Central memory CD4-positive, alpha-beta T cell (primary cell): ENCODE data around the gene MUC5AC.

Experiments
- DNase-seq: peaks from one replicate; pipeline ENCODE4 v3.0.0; 2022

Gene MUC5AC

DNA sequence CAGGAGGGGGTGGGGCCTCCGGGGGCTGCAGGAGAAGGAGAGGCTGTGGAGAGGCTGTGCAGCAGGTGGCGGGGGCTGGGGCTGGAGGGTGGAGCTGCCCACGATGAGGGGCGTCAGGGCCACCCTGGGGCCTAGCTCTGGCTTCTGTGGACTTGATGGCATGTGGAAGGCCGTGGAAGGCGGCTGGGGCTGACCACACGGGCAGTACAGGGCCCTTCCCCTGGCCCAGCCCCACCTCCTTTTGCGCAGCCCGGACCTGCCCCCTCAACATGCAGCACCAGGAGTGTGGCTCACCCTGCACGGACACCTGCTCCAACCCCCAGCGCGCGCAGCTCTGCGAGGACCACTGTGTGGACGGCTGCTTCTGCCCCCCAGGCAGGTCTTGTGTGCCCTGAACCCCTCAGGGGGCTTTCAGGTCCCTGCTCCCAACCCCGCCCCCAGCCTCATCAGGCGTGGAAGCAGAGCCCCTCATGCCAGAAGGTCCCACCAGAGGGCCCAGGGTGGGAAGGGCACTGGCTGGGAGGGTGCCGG, 71.2 kb downstream of the MUC5AC start:
- no peak for DNase-seq

DNA sequence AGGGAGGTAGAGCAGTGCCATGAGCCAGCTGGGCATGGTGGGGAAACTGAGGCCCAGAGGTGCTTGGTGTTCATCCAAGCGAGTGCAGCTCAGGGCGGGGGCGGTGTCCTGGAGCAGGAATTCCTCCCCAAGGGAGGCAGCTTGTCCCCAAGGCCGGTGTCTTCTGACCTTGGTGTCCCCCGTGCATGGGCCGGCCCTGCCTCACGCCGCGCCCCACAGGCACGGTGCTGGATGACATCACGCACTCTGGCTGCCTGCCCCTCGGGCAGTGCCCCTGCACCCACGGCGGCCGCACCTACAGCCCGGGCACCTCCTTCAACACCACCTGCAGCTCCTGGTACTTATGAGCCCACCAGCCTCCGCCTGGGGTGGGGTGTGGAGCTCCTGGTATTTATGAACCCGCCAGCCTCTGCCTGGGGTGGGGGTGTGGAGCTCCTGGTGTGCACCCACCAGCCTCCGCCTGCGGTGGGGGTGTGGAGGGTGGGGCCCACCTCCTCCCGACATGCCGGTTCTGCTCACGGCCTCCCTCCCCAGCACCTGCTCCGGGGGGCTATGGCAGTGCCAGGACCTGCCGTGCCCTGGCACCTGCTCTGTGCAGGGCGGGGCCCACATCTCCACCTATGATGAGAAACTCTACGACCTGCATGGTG, 71.8 kb downstream of the MUC5AC start:
- no peak for DNase-seq

DNA sequence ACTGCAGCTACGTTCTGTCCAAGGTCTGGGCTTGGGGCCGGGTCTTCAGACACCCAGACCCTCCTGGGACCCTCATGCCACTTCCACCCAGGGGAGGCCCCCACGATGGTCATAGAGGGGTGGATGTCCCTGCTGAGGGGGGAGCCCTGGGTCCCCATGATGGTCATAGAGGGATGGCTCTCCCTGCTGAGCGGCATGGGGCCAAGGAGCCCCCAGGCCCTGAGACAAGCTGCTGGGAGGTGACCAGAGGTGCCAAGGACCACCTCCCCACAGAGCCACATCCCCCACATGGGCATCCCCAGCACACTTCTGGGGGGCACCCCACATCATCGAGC, 72.3 kb downstream of the MUC5AC start:
- DNase-seq: no peak

- no peak for DNase-seq
Observed at GRCh38 chr11:1230456-1231395, 73.0 kb downstream of the MUC5AC start.

GRCh38 chr11:1231396-1232020, 73.8 kb downstream of the MUC5AC start:
- no peak for DNase-seq

DNA sequence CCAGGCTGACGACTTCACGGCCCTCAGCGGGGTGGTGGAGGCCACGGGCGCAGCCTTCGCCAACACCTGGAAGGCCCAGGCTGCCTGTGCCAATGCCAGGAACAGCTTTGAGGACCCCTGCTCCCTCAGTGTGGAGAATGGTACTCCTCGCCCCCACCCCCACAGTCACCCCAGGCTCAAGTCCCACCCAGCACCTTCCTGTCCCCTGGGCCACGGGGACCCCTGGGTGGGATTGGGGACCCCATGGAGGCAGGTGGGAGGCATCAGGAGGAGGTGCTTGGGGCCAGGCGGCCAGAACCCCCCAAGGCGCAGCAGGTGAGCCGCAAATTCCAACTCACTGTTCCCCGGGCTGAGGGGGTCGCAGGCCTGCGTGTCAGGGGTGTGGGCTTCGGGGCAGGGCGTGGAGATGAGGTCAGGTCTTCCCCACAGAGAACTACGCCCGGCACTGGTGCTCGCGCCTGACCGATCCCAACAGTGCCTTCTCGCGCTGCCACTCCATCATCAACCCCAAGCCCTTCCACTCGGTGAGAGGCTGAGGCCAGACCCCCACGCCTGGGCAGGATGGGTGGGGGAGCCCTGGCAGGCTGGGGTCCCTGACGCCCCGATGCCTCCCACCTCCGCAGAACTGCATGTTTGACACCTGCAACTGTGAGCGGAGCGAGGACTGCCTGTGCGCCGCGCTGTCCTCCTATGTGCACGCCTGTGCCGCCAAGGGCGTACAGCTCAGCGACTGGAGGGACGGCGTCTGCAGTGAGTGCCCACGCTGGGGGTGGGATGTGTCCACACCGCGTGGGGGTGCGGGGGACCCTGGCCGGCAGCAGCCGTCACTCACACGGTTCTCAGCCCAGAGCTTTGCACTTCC, 74.5 kb downstream of the MUC5AC start:
- no peak for DNase-seq

- DNase-seq: no peak
Observed at GRCh38 chr11:1232883-1233321, 75.1 kb downstream of the MUC5AC start.

- DNase-seq: no peak
Observed at GRCh38 chr11:1233351-1234053, 75.7 kb downstream of the MUC5AC start.

- no peak for DNase-seq
Observed at GRCh38 chr11:1234054-1234720, 76.4 kb downstream of the MUC5AC start.

DNA sequence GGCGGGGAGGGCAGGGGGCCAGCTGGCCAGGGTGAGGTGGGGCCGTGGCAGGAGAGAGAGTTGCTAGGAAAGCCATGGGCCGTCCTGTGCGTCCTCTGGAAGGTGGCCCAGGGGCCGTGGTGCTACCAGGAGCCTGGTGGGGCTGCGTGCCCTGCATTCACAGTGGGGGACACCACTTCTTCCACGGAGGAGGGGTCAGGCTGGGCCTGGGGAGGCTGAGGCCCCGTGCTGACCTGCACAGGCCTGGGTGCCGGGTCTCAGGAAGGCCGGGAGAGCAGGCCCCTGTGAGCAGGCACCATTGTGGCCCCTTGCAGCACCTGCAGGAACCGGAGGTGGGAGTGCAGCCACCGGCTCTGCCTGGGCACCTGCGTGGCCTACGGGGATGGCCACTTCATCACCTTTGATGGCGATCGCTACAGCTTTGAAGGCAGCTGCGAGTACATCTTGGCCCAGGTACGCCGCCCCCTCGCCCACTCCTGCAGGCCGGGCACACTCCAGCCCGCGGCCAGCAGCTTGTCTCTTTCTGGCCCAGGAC, 77.1 kb downstream of the MUC5AC start:
- no peak for DNase-seq

GRCh38 chr11:1235306-1235900, 77.7 kb downstream of the MUC5AC start:
- no peak for DNase-seq

DNA sequence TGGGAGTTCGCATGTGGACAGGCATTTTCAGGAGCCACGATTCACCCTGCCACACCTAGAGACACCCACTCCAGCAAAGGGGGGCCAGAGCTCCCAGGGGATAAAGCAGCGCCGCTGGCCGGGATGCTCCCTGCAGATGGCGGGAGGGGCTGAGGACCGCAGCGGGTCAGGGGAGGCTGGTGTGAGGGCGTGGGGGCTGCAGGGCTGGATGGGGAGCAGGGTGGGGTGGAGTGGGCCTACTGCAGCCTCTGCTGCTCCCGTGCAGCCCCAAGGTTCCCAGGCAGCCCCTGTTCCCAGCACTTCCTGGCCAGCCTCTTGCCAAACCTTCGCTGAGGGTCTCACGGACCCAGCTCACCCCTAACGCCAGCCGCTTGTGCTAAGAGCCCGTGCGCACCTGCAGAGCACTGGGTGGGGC, 78.2 kb downstream of the MUC5AC start:
- DNase-seq: no peak

GRCh38 chr11:1236316-1237127, 78.8 kb downstream of the MUC5AC start:
- no peak for DNase-seq

DNA sequence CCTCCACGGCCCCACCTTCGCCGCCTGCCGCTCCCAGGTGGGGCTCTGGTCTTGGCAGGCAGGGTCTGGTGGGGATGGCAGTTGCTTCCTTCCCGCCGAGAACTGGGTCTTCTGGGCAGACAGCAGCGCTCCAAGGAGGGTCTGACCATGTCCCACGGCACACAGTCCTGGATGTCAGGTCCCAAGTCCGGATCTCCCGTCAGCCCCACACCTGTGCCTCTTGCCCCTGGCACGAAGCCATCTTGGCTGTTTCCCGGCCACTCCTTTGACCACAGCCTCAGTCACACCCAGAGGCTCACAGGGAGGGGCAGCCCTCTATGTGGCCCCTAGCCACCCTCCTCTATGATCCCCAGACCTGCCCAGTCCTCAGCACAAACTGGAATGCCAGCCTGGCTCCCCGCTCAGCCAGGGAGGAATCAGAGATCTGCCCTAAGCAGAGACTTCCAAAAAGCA, 79.4 kb downstream of the MUC5AC start:
- no peak for DNase-seq

DNA sequence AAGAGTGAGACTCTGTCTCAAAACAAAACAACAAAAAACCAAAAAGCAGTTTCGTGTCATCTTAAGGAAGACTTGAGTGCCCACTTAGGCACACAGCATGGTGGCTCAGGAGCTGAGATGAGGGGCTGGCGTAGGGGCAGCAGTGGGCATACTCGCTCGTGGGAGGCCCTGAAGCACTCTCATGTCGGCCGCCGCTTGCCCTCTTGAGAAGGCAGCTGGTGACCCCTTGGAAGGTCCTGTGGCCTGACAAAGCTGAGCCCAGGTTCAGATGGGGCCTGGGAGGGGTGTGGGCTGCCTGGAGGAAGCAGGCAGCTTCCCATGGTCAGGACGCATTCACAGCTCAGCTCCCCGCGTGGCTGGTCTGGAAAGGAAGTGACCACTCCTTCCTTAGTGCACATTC, 80.1 kb downstream of the MUC5AC start:
- DNase-seq: no peak

- DNase-seq: no peak
Observed at GRCh38 chr11:1238767-1239595, 81.2 kb downstream of the MUC5AC start.

DNA sequence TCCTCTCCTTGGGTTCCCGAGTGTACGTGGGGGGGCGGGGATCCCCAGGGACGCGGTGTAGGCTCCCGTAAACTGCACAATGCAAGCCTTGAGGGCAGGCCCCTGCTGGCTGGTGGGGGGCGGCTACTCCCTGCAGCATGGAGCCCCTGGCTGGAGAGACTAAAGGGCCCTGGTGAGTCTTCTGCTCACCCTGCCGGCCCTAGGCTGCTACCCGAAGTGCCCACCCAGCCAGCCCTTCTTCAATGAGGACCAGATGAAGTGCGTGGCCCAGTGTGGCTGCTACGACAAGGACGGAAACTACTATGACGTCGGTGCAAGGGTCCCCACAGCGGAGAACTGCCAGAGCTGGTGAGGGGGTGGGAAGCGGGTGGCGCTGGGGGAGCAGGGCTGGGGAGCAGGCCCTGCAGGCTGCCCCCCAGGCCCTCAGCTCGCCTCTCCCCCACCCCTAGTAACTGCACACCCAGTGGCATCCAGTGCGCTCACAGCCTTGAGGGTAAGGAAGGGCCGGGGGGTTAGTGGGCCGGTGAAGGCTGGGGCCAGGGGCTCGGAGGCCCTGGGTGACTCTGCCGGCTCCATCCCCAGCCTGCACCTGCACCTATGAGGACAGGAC, 81.9 kb downstream of the MUC5AC start:
- no peak for DNase-seq

- no peak for DNase-seq
Observed at GRCh38 chr11:1240771-1241170, 83.0 kb downstream of the MUC5AC start.
